ENCODE measurements around the gene TLR6. TPM values are rescaled to one million over a fixed set of nuclear protein-coding genes. Genes with fewer than 3 reads are reported as not detected.
"Not testable (repeated sequence)": the region's sequence is repeated elsewhere in the genome, so short reads cannot be mapped to it uniquely, and the experiment has no call there.

Gene TLR6
- total and polyA plus RNA-seq, 2 experiments from 2014 or later, result 0.36 to 0.76 TPM

- H3K4me2 ChIP-seq (ENCODE audit: unreplicated experiment), result no peak overlapping the region
- H3K9me2 ChIP-seq (ENCODE audit: insufficient read depth), result no peaks in the 10 kb centered on the region
- H3K9me3 ChIP-seq (ENCODE audit: low read depth), result no peaks in the 10 kb centered on the region
- no peaks in the 10 kb centered on the region for H3F3A ChIP-seq (ENCODE audit: insufficient read depth)
- no peaks in the 10 kb centered on the region for H3K79me2 ChIP-seq (ENCODE audit: insufficient read depth)
- no peak overlapping the region for H3K27ac ChIP-seq
- 69 to 71% methylated on average over 5 of the region's 5 CpGs for WGBS, 2 experiments (ENCODE audit: low coverage in 1 of 2, low lambda C conversion rate in 2 of 2, missing lambda C conversion rate in 2 of 2)
- no peak for DNase-seq
- H3K36me3 ChIP-seq (ENCODE audit: low read depth), result no peaks in the 10 kb centered on the region
- in situ Hi-C loops (cut with MboI), result no loop called here
- peaks cover 5% of the 10 kb centered on the region; the same call in 1 of the 2 replicates for H3K27me3 ChIP-seq (replicated peaks; ENCODE audit: insufficient read depth)
- no peak overlapping the region for H3K4me3 ChIP-seq
- no peak overlapping the region for H2AFZ ChIP-seq
- no peaks in the 10 kb centered on the region for H3K4me1 ChIP-seq (ENCODE audit: insufficient read depth)
- H3K9ac ChIP-seq, result no peak overlapping the region
- TF ChIP-seq EZH2 (IDR thresholded peaks at IDR 0.05; ENCODE audit: insufficient read depth, poor library complexity, severe bottlenecking), result no peak
- TF ChIP-seq EZH2phosphoT487 (IDR thresholded peaks at IDR 0.05; ENCODE audit: insufficient read depth, low read depth), result no peak
- H4K20me1 ChIP-seq (ENCODE audit: insufficient read depth), result no peaks in the 10 kb centered on the region
Observed at GRCh38 chr4:38779790-38780189, 76.8 kb downstream of the TLR6 start.

GRCh38 chr4:38777925-38778324 is 78.7 kb downstream of the TLR6 start:
- H3K9ac ChIP-seq; in situ Hi-C loops (cut with MboI); H3K9me2 ChIP-seq (ENCODE audit: insufficient read depth); H2AFZ ChIP-seq; H3K4me3 ChIP-seq; H3F3A ChIP-seq (ENCODE audit: insufficient read depth); H4K20me1 ChIP-seq (ENCODE audit: insufficient read depth); H3K9me3 ChIP-seq (ENCODE audit: low read depth); DNase-seq; H3K4me1 ChIP-seq (ENCODE audit: insufficient read depth); H3K27ac ChIP-seq; H3K4me2 ChIP-seq (ENCODE audit: unreplicated experiment); H3K36me3 ChIP-seq (ENCODE audit: low read depth); H3K79me2 ChIP-seq (ENCODE audit: insufficient read depth): not testable (repeated sequence)
- WGBS, 2 experiments (ENCODE audit: low coverage in 1 of 2, low lambda C conversion rate in 2 of 2, missing lambda C conversion rate in 2 of 2), result 46 to 48% methylated on average over 2 of the region's 2 CpGs
- peaks cover 16% of the 10 kb centered on the region; the same call in 1 of the 2 replicates for H3K27me3 ChIP-seq (replicated peaks; ENCODE audit: insufficient read depth)

- H3K4me1 ChIP-seq (ENCODE audit: insufficient read depth), result no peaks in the 10 kb centered on the region
- TF ChIP-seq EZH2 (IDR thresholded peaks at IDR 0.05; ENCODE audit: insufficient read depth, poor library complexity, severe bottlenecking), result no peak
- TF ChIP-seq EZH2phosphoT487 (IDR thresholded peaks at IDR 0.05; ENCODE audit: insufficient read depth, low read depth), result no peak
- no peak overlapping the region for H3K27ac ChIP-seq
- no peak overlapping the region for H2AFZ ChIP-seq
- H3K9ac ChIP-seq, result no peak overlapping the region
- peaks cover 14% of the 10 kb centered on the region; the same call in 1 of the 2 replicates for H3K27me3 ChIP-seq (replicated peaks; ENCODE audit: insufficient read depth)
- no peaks in the 10 kb centered on the region for H3K36me3 ChIP-seq (ENCODE audit: low read depth)
- H3K4me2 ChIP-seq (ENCODE audit: unreplicated experiment), result no peak overlapping the region
- H3F3A ChIP-seq (ENCODE audit: insufficient read depth), result no peaks in the 10 kb centered on the region
- no peaks in the 10 kb centered on the region for H3K9me2 ChIP-seq (ENCODE audit: insufficient read depth)
- no peak for DNase-seq
- WGBS, 2 experiments (ENCODE audit: low coverage in 1 of 2, low lambda C conversion rate in 2 of 2, missing lambda C conversion rate in 2 of 2), result 22 to 40% methylated on average over 2 of the region's 2 CpGs
- in situ Hi-C loops (cut with MboI), result no loop called here
- H3K9me3 ChIP-seq (ENCODE audit: low read depth), result no peaks in the 10 kb centered on the region
- no peaks in the 10 kb centered on the region for H3K79me2 ChIP-seq (ENCODE audit: insufficient read depth)
- H3K4me3 ChIP-seq, result no peak overlapping the region
- no peaks in the 10 kb centered on the region for H4K20me1 ChIP-seq (ENCODE audit: insufficient read depth)
Observed at GRCh38 chr4:38775326-38775725, 81.3 kb downstream of the TLR6 start.

GRCh38 chr4:38774181-38774955 is 82.2 kb downstream of the TLR6 start:
- no peak for DNase-seq
- H3K4me1 ChIP-seq (ENCODE audit: insufficient read depth), result no peaks in the 10 kb centered on the region
- H3K9ac ChIP-seq, result no peak overlapping the region
- H3F3A ChIP-seq (ENCODE audit: insufficient read depth), result no peaks in the 10 kb centered on the region
- peaks cover 13% of the 10 kb centered on the region; the same call in 1 of the 2 replicates for H3K27me3 ChIP-seq (replicated peaks; ENCODE audit: insufficient read depth)
- no peaks in the 10 kb centered on the region for H3K9me2 ChIP-seq (ENCODE audit: insufficient read depth)
- whole genome bisulfite sequencing, 2 experiments (ENCODE audit: low coverage in 1 of 2, low lambda C conversion rate in 2 of 2, missing lambda C conversion rate in 2 of 2), result 51 to 56% methylated on average over 8 of the region's 8 CpGs
- TF ChIP-seq EZH2 (IDR thresholded peaks at IDR 0.05; ENCODE audit: insufficient read depth, poor library complexity, severe bottlenecking) (no peak), EZH2phosphoT487 (IDR thresholded peaks at IDR 0.05; ENCODE audit: insufficient read depth, low read depth) (no peak)
- H3K9me3 ChIP-seq (ENCODE audit: low read depth), result no peaks in the 10 kb centered on the region
- H3K27ac ChIP-seq, result no peak overlapping the region
- H3K4me2 ChIP-seq (ENCODE audit: unreplicated experiment), result no peak overlapping the region
- in situ Hi-C loops (cut with MboI), result no loop called here
- no peaks in the 10 kb centered on the region for H3K79me2 ChIP-seq (ENCODE audit: insufficient read depth)
- no peaks in the 10 kb centered on the region for H4K20me1 ChIP-seq (ENCODE audit: insufficient read depth)
- H2AFZ ChIP-seq, result no peak overlapping the region
- no peaks in the 10 kb centered on the region for H3K36me3 ChIP-seq (ENCODE audit: low read depth)
- H3K4me3 ChIP-seq, result no peak overlapping the region

MicroRNAs encoded within 50 kb of the gene (microRNA counts, 767-probe panel; counts per million panel counts)
- 7,159 counts per million, percentile 95 among the panel's probes with 10 or more counts for microRNA hsa-miR-574-3p
- microRNA hsa-miR-574-5p, result 7,319 counts per million, percentile 95 among the panel's probes with 10 or more counts

Small RNA genes lying within 50 kb of the gene (microRNA-seq; reads per million reads assigned to microRNA genes)
- gene MIR574 (ENCODE audit: borderline number of aligned reads), result 2,401 reads per million, percentile 85 among the genes with 10 or more reads in this experiment

Small RNA genes lying within 50 kb of the gene (small RNA-seq; reads per million reads assigned to genes)
- gene MIR574 (ENCODE audit: low read depth, low replicate concordance), result 0.50 reads per million

Other genes starting within 250 kb of the TLR6 start
- 12.8 and 14.7 TPM in 2 replicates for gene KLF3, start 192.6 kb downstream of the TLR6 start, total RNA-seq (2014; rRNA removed; shearing (Covaris generic))
- gene KLF3, start 192.6 kb downstream of the TLR6 start, polyA plus RNA-seq (2016; fragmentation: Nextera tagmentation; extraction: Ambion mirVana), result 12.9 and 13.8 TPM in 2 replicates
- not detected in 2 replicates for gene TLR10, start 73.8 kb downstream of the TLR6 start, total RNA-seq (2014; rRNA removed; shearing (Covaris generic))
- gene TLR10, start 73.8 kb downstream of the TLR6 start, polyA plus RNA-seq (2016; fragmentation: Nextera tagmentation; extraction: Ambion mirVana), result not detected in 2 replicates
- gene TLR1, start 52.0 kb downstream of the TLR6 start, total RNA-seq (2014; rRNA removed; shearing (Covaris generic)), result not detected in 2 replicates
- 0.11 TPM in 1 of 2 replicates, not detected in the other for gene TLR1, start 52.0 kb downstream of the TLR6 start, polyA plus RNA-seq (2016; fragmentation: Nextera tagmentation; extraction: Ambion mirVana)
- gene FAM114A1, start 11.0 kb upstream of the TLR6 start, total RNA-seq (2014; rRNA removed; shearing (Covaris generic)), result 300 and 318 TPM in 2 replicates
- 237 and 238 TPM in 2 replicates for gene FAM114A1, start 11.0 kb upstream of the TLR6 start, polyA plus RNA-seq (2016; fragmentation: Nextera tagmentation; extraction: Ambion mirVana)
- gene TMEM156, start 175.6 kb upstream of the TLR6 start, total RNA-seq (2014; rRNA removed; shearing (Covaris generic)), result not detected in 2 replicates
- gene TMEM156, start 175.6 kb upstream of the TLR6 start, polyA plus RNA-seq (2016; fragmentation: Nextera tagmentation; extraction: Ambion mirVana), result 0.30 TPM in 1 of 2 replicates, not detected in the other
- gene KLHL5, start 205.4 kb upstream of the TLR6 start, total RNA-seq (2014; rRNA removed; shearing (Covaris generic)), result 43.3 and 49.4 TPM in 2 replicates
- gene KLHL5, start 205.4 kb upstream of the TLR6 start, polyA plus RNA-seq (2016; fragmentation: Nextera tagmentation; extraction: Ambion mirVana), result 27.0 and 28.3 TPM in 2 replicates

Measured in GM23248 (cell line).